Measurements from ENCODE around the gene IRF3.
"Not testable (repeated sequence)": the region's sequence is repeated elsewhere in the genome, so short reads cannot be mapped to it uniquely, and the experiment has no call there.

IRF3 gene

DNA sequence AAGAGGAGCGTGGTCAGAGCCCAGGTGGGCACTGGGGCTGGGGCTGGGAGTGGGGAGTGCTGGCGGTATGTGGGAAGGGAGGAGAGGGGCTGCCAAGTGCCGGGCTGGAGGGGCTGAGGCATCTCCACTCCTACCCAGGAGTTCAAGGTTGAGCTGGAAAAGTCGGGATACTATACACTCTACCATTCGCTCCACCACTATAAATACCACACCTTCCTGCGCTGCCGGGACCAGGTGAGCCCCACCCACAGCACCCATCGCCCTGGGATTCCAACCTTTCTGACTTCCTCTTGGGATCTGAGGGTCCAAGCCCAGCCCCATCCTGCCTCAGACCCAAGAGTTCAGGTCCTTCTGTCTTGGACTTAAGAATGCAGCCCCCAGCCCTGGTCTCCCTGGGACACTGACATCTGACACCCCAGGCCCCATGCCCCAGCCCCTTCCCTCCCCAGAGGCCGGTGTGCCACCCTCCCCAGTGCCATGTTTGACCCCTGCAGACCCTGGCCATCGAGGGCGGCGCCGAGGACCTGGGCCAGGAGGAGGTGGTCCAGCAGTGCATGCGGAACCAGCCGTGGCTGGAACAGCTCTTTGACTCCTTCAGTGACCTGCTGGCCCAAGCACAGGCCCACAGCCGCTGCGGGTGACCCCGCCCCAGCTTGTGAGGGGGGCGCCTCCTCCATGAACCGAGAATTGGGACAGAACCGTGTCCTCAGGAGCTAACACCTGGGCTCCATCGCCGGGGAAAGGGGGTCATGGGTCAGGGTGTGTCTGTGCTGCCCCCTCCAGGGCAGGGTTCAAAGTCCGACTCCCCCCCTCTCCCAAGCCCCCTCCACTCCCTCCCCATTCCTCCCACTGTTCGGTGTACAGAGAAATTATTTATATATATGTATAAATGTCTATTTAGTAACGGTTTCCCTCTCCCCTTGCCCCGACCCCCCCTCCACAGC, 40.4 kb downstream of the IRF3 start:
- peaks cover 7 to 27% of the 10 kb centered on the region in 2 donors for H3K36me3 ChIP-seq (ENCODE audit: control insufficient read depth in 1 of 2, insufficient read depth in 2 of 2, low read length in 2 of 2)
- no peak overlapping the region for H3K9ac ChIP-seq (ENCODE audit: low read depth in 1 of 2, low read length in 2 of 2)
- H3K27me3 ChIP-seq (ENCODE audit: control insufficient read depth in 1 of 2, insufficient read depth in 2 of 2, low read length in 2 of 2) = no peaks in the 10 kb centered on the region
- no peaks in the 10 kb centered on the region for H3K9me3 ChIP-seq (ENCODE audit: control insufficient read depth in 1 of 2, low read length in 2 of 2)
- no peak overlapping the region for H3K27ac ChIP-seq (ENCODE audit: low read depth, low read length)
- no peak overlapping the region for H3K4me3 ChIP-seq (ENCODE audit: low read depth in 1 of 2, low read length in 2 of 2)
- H3K4me1 ChIP-seq (ENCODE audit: control insufficient read depth in 1 of 2, insufficient read depth in 2 of 2, low read length in 2 of 2) = no peaks in the 10 kb centered on the region

- H3K4me1 ChIP-seq (ENCODE audit: control insufficient read depth in 1 of 2, insufficient read depth in 2 of 2, low read length in 2 of 2); H3K4me3 ChIP-seq (ENCODE audit: low read depth in 1 of 2, low read length in 2 of 2); H3K27me3 ChIP-seq (ENCODE audit: control insufficient read depth in 1 of 2, insufficient read depth in 2 of 2, low read length in 2 of 2); H3K9me3 ChIP-seq (ENCODE audit: control insufficient read depth in 1 of 2, low read length in 2 of 2); H3K27ac ChIP-seq (ENCODE audit: low read depth, low read length); H3K9ac ChIP-seq (ENCODE audit: low read depth in 1 of 2, low read length in 2 of 2): not testable (repeated sequence)
- peaks cover 32 to 75% of the 10 kb centered on the region in 2 donors for H3K36me3 ChIP-seq (ENCODE audit: control insufficient read depth in 1 of 2, insufficient read depth in 2 of 2, low read length in 2 of 2)
Observed at GRCh38 chr19:49617860-49618259, 47.8 kb downstream of the IRF3 start.

GRCh38 chr19:49616945-49617344, 48.7 kb downstream of the IRF3 start:
- Histone ChIP-seq H3K27ac (ENCODE audit: low read depth, low read length) (no peak overlapping the region), H3K4me3 (ENCODE audit: low read depth in 1 of 2, low read length in 2 of 2) (no peak overlapping the region), H3K27me3 (ENCODE audit: control insufficient read depth in 1 of 2, insufficient read depth in 2 of 2, low read length in 2 of 2) (no peaks in the 10 kb centered on the region), H3K9me3 (ENCODE audit: control insufficient read depth in 1 of 2, low read length in 2 of 2) (no peaks in the 10 kb centered on the region), H3K4me1 (ENCODE audit: control insufficient read depth in 1 of 2, insufficient read depth in 2 of 2, low read length in 2 of 2) (no peaks in the 10 kb centered on the region), H3K9ac (ENCODE audit: low read depth in 1 of 2, low read length in 2 of 2) (no peak overlapping the region), H3K36me3 (ENCODE audit: control insufficient read depth in 1 of 2, insufficient read depth in 2 of 2, low read length in 2 of 2) (peaks cover 32 to 78% of the 10 kb centered on the region in 2 donors)

- Histone ChIP-seq H3K9ac (ENCODE audit: low read depth in 1 of 2, low read length in 2 of 2) (no peak overlapping the region), H3K4me3 (ENCODE audit: low read depth in 1 of 2, low read length in 2 of 2) (no peak overlapping the region), H3K4me1 (ENCODE audit: control insufficient read depth in 1 of 2, insufficient read depth in 2 of 2, low read length in 2 of 2) (no peaks in the 10 kb centered on the region), H3K27ac (ENCODE audit: low read depth, low read length) (no peak overlapping the region), H3K9me3 (ENCODE audit: control insufficient read depth in 1 of 2, low read length in 2 of 2) (no peaks in the 10 kb centered on the region), H3K36me3 (ENCODE audit: control insufficient read depth in 1 of 2, insufficient read depth in 2 of 2, low read length in 2 of 2) (peaks cover 31 to 74% of the 10 kb centered on the region in 2 donors), H3K27me3 (ENCODE audit: control insufficient read depth in 1 of 2, insufficient read depth in 2 of 2, low read length in 2 of 2) (no peaks in the 10 kb centered on the region)
Observed at GRCh38 chr19:49616532-49616931, 49.1 kb downstream of the IRF3 start.

DNA sequence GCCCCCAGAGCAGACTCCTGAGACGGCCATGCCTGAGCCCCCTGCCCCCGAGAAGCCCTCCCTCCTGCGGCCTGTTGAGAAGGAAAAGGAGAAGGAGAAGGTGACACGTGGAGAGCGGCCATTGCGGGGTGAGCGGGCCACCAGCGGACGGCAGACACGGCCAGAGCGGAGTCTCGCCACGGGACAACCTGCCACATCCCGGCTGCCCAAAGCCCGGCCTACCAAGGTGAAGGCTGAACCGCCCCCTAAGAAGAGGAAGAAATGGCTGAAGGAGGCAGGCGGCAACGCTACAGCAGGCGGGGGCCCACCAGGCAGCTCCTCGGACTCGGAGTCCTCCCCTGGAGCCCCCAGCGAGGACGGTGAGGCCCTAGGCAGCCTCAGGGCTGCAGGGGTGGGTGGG, 49.8 kb downstream of the IRF3 start:
- no peaks in the 10 kb centered on the region for H3K9me3 ChIP-seq (ENCODE audit: control insufficient read depth in 1 of 2, low read length in 2 of 2)
- no peak overlapping the region for H3K4me3 ChIP-seq (ENCODE audit: low read depth in 1 of 2, low read length in 2 of 2)
- H3K27me3 ChIP-seq (ENCODE audit: control insufficient read depth in 1 of 2, insufficient read depth in 2 of 2, low read length in 2 of 2) = no peaks in the 10 kb centered on the region
- H3K27ac ChIP-seq (ENCODE audit: low read depth, low read length) = no peak overlapping the region
- H3K36me3 ChIP-seq (ENCODE audit: control insufficient read depth in 1 of 2, insufficient read depth in 2 of 2, low read length in 2 of 2) = peaks cover 27 to 73% of the 10 kb centered on the region in 2 donors
- H3K4me1 ChIP-seq (ENCODE audit: control insufficient read depth in 1 of 2, insufficient read depth in 2 of 2, low read length in 2 of 2) = no peaks in the 10 kb centered on the region
- no peak overlapping the region for H3K9ac ChIP-seq (ENCODE audit: low read depth in 1 of 2, low read length in 2 of 2)

DNA sequence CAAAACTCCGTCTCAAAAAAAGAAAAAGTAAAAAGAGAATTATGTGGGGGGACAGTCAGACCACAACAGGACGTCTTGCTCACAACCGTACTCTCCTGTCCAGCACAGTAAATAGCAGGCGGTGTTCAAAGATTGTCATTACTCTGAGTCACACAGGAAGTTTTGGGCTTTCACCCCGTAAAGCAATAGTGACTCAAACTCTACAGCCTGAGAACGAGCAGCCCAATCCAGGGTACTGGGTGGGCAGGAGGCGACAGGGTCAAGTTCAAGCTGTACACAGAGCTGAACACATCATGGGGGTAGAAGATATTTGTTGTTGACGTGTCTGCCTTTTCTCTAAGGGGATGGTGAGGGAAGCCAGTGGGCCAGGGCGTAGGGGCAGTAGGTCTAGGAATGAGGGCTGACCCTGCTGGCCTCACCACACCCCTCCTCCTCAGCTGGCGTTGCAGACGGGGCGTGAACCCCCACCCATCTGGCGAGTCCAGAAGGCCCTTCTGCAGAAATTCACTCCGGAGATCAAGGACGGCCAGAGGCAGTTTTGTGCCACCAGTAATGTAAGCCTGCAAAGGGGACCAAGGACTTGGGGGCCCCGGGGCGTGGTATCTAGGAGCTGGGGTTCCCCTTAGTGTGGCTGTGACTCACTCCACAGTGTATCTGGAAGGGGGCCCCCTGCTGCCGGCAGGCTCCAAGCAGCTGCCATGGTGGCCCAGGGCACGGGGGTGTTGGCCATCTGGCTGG, 51.4 kb downstream of the IRF3 start:
- H3K27ac ChIP-seq (ENCODE audit: low read depth, low read length) = no peak overlapping the region
- no peak overlapping the region for H3K9ac ChIP-seq (ENCODE audit: low read depth in 1 of 2, low read length in 2 of 2)
- peaks cover 22 to 72% of the 10 kb centered on the region in 2 donors for H3K36me3 ChIP-seq (ENCODE audit: control insufficient read depth in 1 of 2, insufficient read depth in 2 of 2, low read length in 2 of 2)
- H3K27me3 ChIP-seq (ENCODE audit: control insufficient read depth in 1 of 2, insufficient read depth in 2 of 2, low read length in 2 of 2) = no peaks in the 10 kb centered on the region
- no peaks in the 10 kb centered on the region for H3K9me3 ChIP-seq (ENCODE audit: control insufficient read depth in 1 of 2, low read length in 2 of 2)
- no peaks in the 10 kb centered on the region for H3K4me1 ChIP-seq (ENCODE audit: control insufficient read depth in 1 of 2, insufficient read depth in 2 of 2, low read length in 2 of 2)
- H3K4me3 ChIP-seq (ENCODE audit: low read depth in 1 of 2, low read length in 2 of 2) = no peak overlapping the region

- no peaks in the 10 kb centered on the region for H3K27me3 ChIP-seq (ENCODE audit: control insufficient read depth in 1 of 2, insufficient read depth in 2 of 2, low read length in 2 of 2)
- H3K4me1 ChIP-seq (ENCODE audit: control insufficient read depth in 1 of 2, insufficient read depth in 2 of 2, low read length in 2 of 2) = no peaks in the 10 kb centered on the region
- H3K36me3 ChIP-seq (ENCODE audit: control insufficient read depth in 1 of 2, insufficient read depth in 2 of 2, low read length in 2 of 2) = peaks cover 22 to 74% of the 10 kb centered on the region in 2 donors
- no peak overlapping the region for H3K9ac ChIP-seq (ENCODE audit: low read depth in 1 of 2, low read length in 2 of 2)
- H3K4me3 ChIP-seq (ENCODE audit: low read depth in 1 of 2, low read length in 2 of 2) = no peak overlapping the region
- no peaks in the 10 kb centered on the region for H3K9me3 ChIP-seq (ENCODE audit: control insufficient read depth in 1 of 2, low read length in 2 of 2)
- no peak overlapping the region for H3K27ac ChIP-seq (ENCODE audit: low read depth, low read length)
Observed at GRCh38 chr19:49613374-49613773, 52.3 kb downstream of the IRF3 start.

Measured in duodenal mucosa (tissue), 2 donors.